ENCODE measurements around the gene PRKCA.

DNA sequence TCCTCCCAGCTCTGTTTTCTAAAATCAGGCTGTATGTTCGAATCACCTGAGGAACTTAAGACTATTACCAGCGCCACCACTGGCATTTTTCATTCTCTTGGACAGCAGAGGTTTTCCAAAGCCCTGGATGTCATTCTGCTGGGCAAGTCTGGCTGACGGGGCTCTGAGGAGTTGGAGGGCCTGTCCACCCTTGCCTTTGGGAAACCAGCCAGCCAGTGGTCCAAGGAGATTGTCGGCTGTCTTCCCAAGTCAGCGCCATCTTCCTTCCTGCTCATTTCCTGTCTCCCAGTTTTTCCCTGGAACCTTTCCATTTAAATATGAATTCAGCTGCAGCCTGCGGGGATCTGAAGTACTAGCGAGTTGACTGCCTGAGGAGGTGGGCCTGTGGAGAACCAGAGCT is 258.3 kb downstream of the PRKCA start:
- TF ChIP-seq, protein P1, sequence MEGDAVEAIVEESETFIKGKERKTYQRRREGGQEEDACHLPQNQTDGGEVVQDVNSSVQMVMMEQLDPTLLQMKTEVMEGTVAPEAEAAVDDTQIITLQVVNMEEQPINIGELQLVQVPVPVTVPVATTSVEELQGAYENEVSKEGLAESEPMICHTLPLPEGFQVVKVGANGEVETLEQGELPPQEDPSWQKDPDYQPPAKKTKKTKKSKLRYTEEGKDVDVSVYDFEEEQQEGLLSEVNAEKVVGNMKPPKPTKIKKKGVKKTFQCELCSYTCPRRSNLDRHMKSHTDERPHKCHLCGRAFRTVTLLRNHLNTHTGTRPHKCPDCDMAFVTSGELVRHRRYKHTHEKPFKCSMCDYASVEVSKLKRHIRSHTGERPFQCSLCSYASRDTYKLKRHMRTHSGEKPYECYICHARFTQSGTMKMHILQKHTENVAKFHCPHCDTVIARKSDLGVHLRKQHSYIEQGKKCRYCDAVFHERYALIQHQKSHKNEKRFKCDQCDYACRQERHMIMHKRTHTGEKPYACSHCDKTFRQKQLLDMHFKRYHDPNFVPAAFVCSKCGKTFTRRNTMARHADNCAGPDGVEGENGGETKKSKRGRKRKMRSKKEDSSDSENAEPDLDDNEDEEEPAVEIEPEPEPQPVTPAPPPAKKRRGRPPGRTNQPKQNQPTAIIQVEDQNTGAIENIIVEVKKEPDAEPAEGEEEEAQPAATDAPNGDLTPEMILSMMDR (IDR thresholded peaks at IDR 0.05): no peak
- no peak for TF ChIP-seq ZFX (IDR thresholded peaks at IDR 0.05; ENCODE audit: borderline replicate concordance)
